Pulmonary artery endothelial cell (primary cell): ENCODE measurements around the gene MTMR1. TPM values are rescaled to one million over a fixed set of nuclear protein-coding genes. Genes with fewer than 3 reads are reported as not detected.

Experiments used
- DNase-seq: peaks from one replicate; pipeline ENCODE4 v3.0.0-alpha.2; 2011; ENCODE audit warnings: low read depth, low spot score
- total RNA-seq: library from RNA; depleted of rRNA; stranded (reverse); fragments of >200 nt; gene quantifications from 2 replicates; pipeline ENCODE4 v1.2.3, GENCODE V29; 2014

MTMR1 gene
- total RNA-seq, 1 donor from 2014 or later: 21.9 TPM

- no peak for DNase-seq
These were observed 69.3 kb downstream of the MTMR1 start for GRCh38 chrX:150762258-150763165.

GRCh38 chrX:150763303-150763797, 70.2 kb downstream of the MTMR1 start:
- DNase-seq: no peak

GRCh38 chrX:150763810-150764209, 70.6 kb downstream of the MTMR1 start:
- no peak for DNase-seq

- DNase-seq: no peak
These were observed 72.0 kb downstream of the MTMR1 start for GRCh38 chrX:150765237-150765636.

GRCh38 chrX:150765782-150766350, 72.7 kb downstream of the MTMR1 start:
- DNase-seq: no peak

- DNase-seq: no peak
These were observed 73.3 kb downstream of the MTMR1 start for GRCh38 chrX:150766351-150767044.

GRCh38 chrX:150767045-150767395, 73.8 kb downstream of the MTMR1 start:
- no peak for DNase-seq

GRCh38 chrX:150767475-150768131, 74.4 kb downstream of the MTMR1 start:
- no peak for DNase-seq

GRCh38 chrX:150768132-150768485, 74.9 kb downstream of the MTMR1 start:
- DNase-seq: no peak

- no peak for DNase-seq
These were observed 75.5 kb downstream of the MTMR1 start for GRCh38 chrX:150768580-150769190.

GRCh38 chrX:150769408-150769807, 76.2 kb downstream of the MTMR1 start:
- DNase-seq: no peak

- no peak for DNase-seq
These were observed 77.4 kb downstream of the MTMR1 start for GRCh38 chrX:150770623-150771022.

GRCh38 chrX:150771116-150771515, 77.9 kb downstream of the MTMR1 start:
- DNase-seq: no peak

GRCh38 chrX:150772150-150772970, 79.2 kb downstream of the MTMR1 start:
- no peak for DNase-seq

- DNase-seq: no peak
These were observed 79.9 kb downstream of the MTMR1 start for GRCh38 chrX:150773117-150773516.

GRCh38 chrX:150773634-150774033, 80.4 kb downstream of the MTMR1 start:
- DNase-seq: no peak

GRCh38 chrX:150774798-150775568, 81.8 kb downstream of the MTMR1 start:
- no peak for DNase-seq

GRCh38 chrX:150775569-150776350, 82.6 kb downstream of the MTMR1 start:
- no peak for DNase-seq
